OCI-LY3 (cell line): Measurements from ENCODE around the gene LILRB2.
"Not testable (repeated sequence)": the region's sequence is repeated elsewhere in the genome, so short reads cannot be mapped to it uniquely, and the experiment has no call there.

Experiments used
- CTCF ChIP-seq: fragments of 200-600, 300-600 bp; sonication (generic); IDR thresholded peaks from 2 replicates; pipeline ENCODE4 v1.5.1; 2014; ENCODE audit warnings: antibody characterized with exemption, low read length, low read depth
- EZH2phosphoT487 ChIP-seq: fragments of 200-600 bp; shearing (Covaris generic); IDR thresholded peaks from 2 replicates; pipeline ENCODE4 v1.6.1; 2018; ENCODE audit warnings: antibody characterized with exemption, mixed run types, low read depth

DNA sequence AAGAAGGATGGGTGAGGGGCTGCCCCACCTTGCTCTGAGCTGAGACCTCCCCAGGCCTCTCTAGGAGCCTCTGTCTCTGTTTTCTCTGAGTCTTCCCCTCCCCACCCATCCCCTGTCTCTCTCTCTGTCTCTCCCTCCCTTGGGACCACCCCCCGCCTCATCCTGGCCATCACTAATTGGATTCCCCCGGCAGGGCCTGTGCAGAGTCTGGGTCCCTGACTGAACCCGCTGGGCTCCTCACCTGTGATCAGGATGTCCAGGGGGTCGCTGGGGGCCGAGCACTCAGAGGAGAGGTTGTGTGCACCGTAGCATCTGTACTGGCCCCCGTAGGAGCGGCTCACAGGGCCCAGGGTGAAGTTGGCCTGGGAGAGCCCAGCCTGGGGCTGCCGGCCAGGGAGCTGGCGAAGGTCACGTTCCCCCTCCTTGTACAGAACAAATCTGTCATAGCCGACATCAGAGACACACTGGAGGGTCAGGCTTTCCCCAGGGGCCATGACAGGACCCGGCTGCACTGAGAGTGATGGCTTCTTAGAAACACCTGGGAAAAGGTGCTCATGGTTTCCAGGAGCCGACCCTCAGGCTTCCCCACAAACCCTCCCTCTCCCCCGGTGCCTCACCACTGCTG is 2.2 kb downstream of the LILRB2 start:
- not testable (repeated sequence) for TF ChIP-seq CTCF, EZH2phosphoT487
